Measurements from ENCODE around the gene IL12RB1.

IL12RB1 gene

DNA sequence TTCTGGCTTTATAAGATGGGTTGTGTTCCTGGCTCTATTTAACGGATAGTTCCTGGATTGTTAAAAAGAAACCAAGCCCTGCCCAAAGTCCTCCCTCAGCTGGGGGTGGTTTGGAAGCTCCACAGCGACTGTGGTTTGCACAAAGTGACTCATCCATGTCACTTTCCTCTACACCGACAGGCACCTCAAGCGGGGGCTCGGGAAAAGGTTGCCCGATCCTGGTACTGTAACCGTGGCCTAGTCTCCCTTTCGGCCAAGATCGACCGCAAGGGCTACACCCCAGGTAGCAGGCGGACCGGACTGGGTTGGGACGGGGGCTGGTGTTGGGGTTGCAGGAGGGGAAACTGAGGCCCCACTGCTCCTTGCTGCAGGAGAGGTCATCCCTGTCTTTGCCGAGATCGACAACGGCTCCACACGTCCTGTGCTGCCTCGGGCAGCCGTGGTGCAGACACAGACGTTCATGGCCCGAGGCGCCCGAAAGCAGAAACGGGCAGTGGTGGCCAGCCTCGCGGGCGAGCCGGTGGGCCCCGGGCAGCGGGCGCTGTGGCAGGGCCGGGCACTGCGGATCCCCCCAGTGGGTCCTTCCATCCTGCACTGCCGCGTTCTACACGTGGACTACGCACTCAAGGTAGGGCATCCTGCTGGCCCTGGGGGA lies 77.2 kb downstream of the IL12RB1 start:
- Mint-ChIP-seq H3K4me1 (peaks cover 27% of the 10 kb centered on the region), H3K27me3 (ENCODE audit: low read depth, poor library complexity) (peaks cover 21% of the 10 kb centered on the region), H3K4me3 (no peak overlapping the region), H3K9me3 (peaks cover 6% of the 10 kb centered on the region), H3K36me3 (ENCODE audit: low read depth) (peaks cover 5% of the 10 kb centered on the region), H3K27ac (no peak overlapping the region)
- no peak for DNase-seq
- TF ChIP-seq, protein P1, sequence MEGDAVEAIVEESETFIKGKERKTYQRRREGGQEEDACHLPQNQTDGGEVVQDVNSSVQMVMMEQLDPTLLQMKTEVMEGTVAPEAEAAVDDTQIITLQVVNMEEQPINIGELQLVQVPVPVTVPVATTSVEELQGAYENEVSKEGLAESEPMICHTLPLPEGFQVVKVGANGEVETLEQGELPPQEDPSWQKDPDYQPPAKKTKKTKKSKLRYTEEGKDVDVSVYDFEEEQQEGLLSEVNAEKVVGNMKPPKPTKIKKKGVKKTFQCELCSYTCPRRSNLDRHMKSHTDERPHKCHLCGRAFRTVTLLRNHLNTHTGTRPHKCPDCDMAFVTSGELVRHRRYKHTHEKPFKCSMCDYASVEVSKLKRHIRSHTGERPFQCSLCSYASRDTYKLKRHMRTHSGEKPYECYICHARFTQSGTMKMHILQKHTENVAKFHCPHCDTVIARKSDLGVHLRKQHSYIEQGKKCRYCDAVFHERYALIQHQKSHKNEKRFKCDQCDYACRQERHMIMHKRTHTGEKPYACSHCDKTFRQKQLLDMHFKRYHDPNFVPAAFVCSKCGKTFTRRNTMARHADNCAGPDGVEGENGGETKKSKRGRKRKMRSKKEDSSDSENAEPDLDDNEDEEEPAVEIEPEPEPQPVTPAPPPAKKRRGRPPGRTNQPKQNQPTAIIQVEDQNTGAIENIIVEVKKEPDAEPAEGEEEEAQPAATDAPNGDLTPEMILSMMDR (IDR thresholded peaks at IDR 0.05) = no peak
